Measurements from ENCODE around the gene CUTC.

CUTC gene

DNA sequence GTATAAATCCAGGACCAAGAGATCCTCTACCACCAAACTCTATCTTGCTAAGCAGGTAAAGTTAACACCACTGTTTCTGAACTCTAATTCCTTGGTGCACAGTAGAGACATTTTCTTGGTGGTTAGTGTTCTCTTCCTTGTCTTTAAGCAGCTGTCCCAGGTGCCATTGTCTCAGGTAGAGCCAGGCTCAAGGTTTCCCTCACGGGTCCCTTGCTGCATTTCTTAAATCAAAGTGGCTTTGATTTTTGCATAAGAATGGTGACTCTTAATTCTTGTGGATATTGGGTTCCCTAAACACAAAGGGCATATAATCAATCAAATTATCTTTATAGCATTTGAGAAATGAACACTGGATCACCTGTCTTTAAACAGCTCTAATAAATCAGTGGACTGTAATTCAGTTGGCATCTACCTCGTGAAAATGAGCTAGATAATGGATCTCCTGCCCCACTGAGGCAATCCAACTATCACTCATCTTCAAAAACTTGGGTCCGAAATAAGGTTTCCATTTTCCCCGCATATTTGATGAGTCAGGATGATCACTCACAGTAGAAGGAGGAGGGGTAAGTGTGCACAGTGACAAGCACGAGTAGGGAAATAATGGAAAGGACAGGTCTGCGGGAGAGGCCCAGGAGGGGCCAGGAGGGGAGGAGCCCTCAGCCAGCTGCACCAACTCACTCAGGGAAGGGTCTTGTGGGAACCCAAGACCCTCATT lies 52.9 kb downstream of the CUTC start:
- no peak for DNase-seq

- no peak for DNase-seq
Measured at GRCh38 chr10:99785646-99786045, 53.6 kb downstream of the CUTC start.

GRCh38 chr10:99787311-99787710 lies 55.3 kb downstream of the CUTC start:
- DNase-seq, result no peak

DNA sequence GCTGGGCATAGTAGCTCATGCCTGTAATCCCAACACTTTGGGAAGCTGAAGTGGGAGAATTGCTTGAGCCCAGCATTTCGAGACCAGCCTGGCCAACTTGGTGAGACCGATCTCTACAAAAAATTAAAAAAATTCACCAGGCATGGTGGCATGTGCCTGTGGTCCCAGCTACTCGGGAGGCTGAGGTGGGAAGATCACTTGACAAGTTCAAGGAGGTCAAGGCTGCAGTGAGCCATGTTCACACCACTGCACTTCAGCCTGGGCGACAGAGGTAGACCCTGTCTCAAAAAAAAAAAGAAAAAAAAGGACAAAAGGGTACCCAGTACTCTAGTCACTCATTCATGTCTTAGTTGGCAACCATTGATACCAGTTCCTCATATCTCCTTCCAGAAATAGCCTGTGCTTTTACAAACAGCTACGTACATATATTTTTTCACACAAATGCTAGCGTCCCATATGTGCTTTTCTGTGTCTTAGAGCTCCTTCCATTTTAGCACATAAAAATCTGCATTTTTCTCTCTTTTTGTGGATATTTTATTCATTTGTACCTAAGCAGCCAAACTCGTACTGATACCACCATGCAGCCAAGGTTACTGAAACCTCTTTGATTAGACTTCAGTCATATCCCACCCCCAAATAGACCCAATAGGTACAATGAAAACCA lies 55.9 kb downstream of the CUTC start:
- DNase-seq, result no peak

- no peak for DNase-seq
Measured at GRCh38 chr10:99788598-99789256, 56.7 kb downstream of the CUTC start.

GRCh38 chr10:99791831-99792230 lies 59.8 kb downstream of the CUTC start:
- no peak for DNase-seq

DNA sequence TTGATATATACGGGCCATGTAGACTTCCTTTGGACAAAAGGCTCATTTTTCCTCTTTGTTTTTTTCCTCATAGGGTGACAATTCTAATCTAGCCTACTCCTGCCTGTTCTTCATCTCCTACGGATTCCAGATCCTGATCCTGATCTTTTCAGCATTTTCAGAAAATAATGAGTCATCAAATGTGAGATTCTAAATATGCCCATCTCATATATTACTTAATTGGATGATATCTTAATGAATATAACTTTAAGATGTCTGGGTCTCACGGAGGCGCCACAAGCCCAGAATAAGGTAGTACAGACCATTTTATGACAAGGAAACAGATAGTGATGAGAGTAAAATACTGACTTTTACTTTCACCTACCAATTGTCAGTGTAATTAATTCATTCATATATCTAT lies 61.8 kb downstream of the CUTC start:
- DNase-seq, result no peak

GRCh38 chr10:99796928-99797327 lies 64.9 kb downstream of the CUTC start:
- DNase-seq, result no peak

DNA sequence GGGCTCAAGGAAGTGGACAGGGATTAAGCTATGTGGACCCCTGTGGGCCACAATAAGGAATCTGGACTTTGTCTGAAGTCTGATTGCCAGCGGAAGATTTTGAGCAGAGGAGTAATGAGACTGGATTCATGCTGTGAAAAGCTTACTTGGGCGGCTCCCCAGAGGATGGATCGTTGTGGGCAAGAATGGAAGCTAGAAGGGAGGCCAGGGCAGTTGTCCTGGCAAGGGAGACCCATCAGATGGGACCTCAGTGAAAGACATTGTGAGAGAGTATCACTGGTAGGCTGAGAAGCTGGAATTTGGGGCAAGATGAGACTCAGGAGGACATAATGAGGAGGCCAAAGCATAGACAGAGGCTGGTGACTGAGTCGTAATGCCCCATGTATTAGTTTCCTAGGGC lies 66.0 kb downstream of the CUTC start:
- no peak for DNase-seq

DNA sequence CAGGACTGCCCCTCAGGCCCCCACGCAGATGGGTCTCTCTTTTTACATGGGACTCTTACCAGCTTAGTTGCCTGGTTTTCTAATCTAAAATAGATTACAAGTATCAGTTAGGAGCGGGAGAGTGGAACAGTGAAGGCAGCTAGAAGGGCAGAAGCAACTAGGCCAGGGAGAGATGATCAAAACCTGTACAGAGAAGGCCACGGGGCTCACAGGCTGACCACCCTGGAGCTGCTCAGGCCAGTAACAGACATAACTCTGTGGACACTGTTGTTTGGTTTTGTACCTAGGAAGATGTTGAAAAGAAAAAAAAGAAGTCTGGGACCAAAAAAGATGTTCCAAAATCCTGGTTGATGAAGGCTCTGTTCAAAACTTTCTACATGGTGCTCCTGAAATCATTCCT lies 66.9 kb downstream of the CUTC start:
- no peak for DNase-seq

DNA sequence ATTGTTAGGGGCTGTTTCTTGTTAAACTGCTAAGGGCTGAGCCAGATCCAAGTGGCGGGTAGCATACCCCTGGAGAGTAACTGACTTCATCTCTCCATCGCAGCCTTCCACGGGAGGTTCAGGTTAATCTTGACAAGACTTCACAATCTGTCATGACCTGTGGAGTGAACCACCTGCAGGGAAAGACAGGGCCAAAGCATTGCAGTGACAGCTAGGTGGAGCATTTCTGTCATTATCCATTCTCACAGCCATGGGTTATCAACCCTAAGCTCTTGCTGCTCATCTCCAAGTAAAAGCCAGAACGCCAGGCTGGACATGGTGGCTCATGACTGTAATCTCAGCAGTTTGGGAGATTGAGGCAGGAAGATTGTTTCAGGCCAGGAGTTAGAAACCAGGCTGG lies 67.6 kb downstream of the CUTC start:
- no peak for DNase-seq

GRCh38 chr10:99804471-99804870 lies 72.4 kb downstream of the CUTC start:
- no peak for DNase-seq

DNA sequence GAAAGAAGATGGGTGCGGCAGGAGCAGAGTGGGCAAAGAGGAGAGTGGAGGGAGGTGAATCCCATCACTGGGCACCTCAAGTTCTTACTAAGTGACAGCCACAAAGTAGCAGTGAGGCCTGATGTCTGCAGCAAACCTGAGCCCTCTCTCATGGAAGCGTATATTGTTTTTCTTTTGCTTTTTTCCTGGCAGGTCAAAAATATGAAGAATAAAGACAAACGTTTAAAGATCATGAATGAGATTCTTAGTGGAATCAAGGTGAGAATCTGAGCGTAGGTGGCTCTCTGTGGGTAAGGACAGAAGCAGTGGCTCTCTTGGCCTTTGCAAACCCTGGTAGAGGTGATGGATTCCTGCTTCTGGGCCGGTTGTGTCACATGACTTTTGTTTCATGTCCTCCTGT lies 73.2 kb downstream of the CUTC start:
- DNase-seq, result no peak

Measured in NCI-H2081 treated with DMSO at 0.1 percent for 48 hours (cell line).